Measurements from ENCODE around the gene C15orf39.
"Not testable (repeated sequence)": the region's sequence is repeated elsewhere in the genome, so short reads cannot be mapped to it uniquely, and the experiment has no call there.

The C15orf39 gene

GRCh38 chr15:75158402-75158801 is 43.3 kb upstream of the C15orf39 start:
- H3K4me3 ChIP-seq (ENCODE audit: low read length), result no peak overlapping the region
- DNase-seq (ENCODE audit: low read depth), result no peak
- no peak for TF ChIP-seq CTCF (conservative IDR thresholded peaks at IDR 0.05; ENCODE audit: low read depth, low read length)

GRCh38 chr15:75159244-75159643 is 42.4 kb upstream of the C15orf39 start:
- no peak overlapping the region for H3K4me3 ChIP-seq (ENCODE audit: low read length)
- DNase-seq (ENCODE audit: low read depth), result no peak
- TF ChIP-seq CTCF (conservative IDR thresholded peaks at IDR 0.05; ENCODE audit: low read depth, low read length), result no peak

GRCh38 chr15:75161106-75161916 is 40.4 kb upstream of the C15orf39 start:
- no peak for DNase-seq (ENCODE audit: low read depth)
- H3K4me3 ChIP-seq (ENCODE audit: low read length), result no peak overlapping the region
- no peak for TF ChIP-seq CTCF (conservative IDR thresholded peaks at IDR 0.05; ENCODE audit: low read depth, low read length)

GRCh38 chr15:75161917-75162414 is 39.7 kb upstream of the C15orf39 start:
- TF ChIP-seq CTCF (conservative IDR thresholded peaks at IDR 0.05; ENCODE audit: low read depth, low read length), result no peak
- no peak for DNase-seq (ENCODE audit: low read depth)

GRCh38 chr15:75163150-75163564 is 38.5 kb upstream of the C15orf39 start:
- TF ChIP-seq CTCF (conservative IDR thresholded peaks at IDR 0.05; ENCODE audit: low read depth, low read length), result no peak
- DNase-seq (ENCODE audit: low read depth), result no peak
- H3K4me3 ChIP-seq (ENCODE audit: low read length), result no peak overlapping the region

More at GRCh38 chr15:75161917-75162414, 39.7 kb upstream of the C15orf39 start:
- H3K4me3 ChIP-seq (ENCODE audit: low read length), result no peak overlapping the region

- no peak overlapping the region for H3K4me3 ChIP-seq (ENCODE audit: low read length)
- no peak for DNase-seq (ENCODE audit: low read depth)
- TF ChIP-seq CTCF (conservative IDR thresholded peaks at IDR 0.05; ENCODE audit: low read depth, low read length), result no peak
Observed at GRCh38 chr15:75164625-75165350, 36.9 kb upstream of the C15orf39 start.

- DNase-seq (ENCODE audit: low read depth); H3K4me3 ChIP-seq (ENCODE audit: low read length): not testable (repeated sequence)
Observed at GRCh38 chr15:75166489-75167063, 35.1 kb upstream of the C15orf39 start.

Measured in retinal pigment epithelial cell (primary cell).